GM19023 (cell line): ENCODE data around the gene MGST3.
"Not testable (repeated sequence)": the region's sequence is repeated elsewhere in the genome, so short reads cannot be mapped to it uniquely, and the experiment has no call there.

Experiments used
- ATAC-seq: cut with Tn5 transposase; IDR thresholded peaks from one replicate; pipeline ENCODE4 v1.9.1; 2021; ENCODE audit warnings: mild to moderate bottlenecking, moderate library complexity; ENCODE audit not compliant: unreplicated experiment

The MGST3 gene

GRCh38 chr1:165630629-165631341, at the start of gene MGST3:
Gene MGST3, plus strand, starts transcription at chr1:165631234. Its CDS starts 18,614 bp downstream, at chr1:165649848.
- peak; percentile 94 for ATAC-seq

- ATAC-seq, result no peak
Observed at GRCh38 chr1:165581926-165582325, 49.1 kb upstream of the MGST3 start.

DNA sequence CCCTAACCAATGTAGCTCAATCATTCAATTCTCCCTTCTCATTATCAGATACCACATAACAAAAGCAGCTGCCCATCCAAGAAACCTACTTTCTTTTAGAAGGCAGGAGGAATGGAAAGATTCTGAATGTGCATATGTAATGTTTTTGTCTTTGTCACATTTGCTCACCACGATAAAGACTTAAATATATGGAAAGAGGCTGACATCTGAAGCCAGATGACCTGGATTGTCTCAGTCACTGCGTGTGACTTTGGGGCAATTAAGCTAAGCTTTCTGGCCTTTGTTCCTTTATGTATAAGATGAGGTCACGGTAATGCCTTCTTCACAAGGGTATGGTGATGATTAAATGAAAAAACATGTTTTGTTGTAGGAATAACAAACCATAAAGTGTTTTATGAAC, 44.6 kb upstream of the MGST3 start:
- no peak for ATAC-seq

- ATAC-seq, result not testable (repeated sequence)
Observed at GRCh38 chr1:165591391-165591790, 39.6 kb upstream of the MGST3 start.

DNA sequence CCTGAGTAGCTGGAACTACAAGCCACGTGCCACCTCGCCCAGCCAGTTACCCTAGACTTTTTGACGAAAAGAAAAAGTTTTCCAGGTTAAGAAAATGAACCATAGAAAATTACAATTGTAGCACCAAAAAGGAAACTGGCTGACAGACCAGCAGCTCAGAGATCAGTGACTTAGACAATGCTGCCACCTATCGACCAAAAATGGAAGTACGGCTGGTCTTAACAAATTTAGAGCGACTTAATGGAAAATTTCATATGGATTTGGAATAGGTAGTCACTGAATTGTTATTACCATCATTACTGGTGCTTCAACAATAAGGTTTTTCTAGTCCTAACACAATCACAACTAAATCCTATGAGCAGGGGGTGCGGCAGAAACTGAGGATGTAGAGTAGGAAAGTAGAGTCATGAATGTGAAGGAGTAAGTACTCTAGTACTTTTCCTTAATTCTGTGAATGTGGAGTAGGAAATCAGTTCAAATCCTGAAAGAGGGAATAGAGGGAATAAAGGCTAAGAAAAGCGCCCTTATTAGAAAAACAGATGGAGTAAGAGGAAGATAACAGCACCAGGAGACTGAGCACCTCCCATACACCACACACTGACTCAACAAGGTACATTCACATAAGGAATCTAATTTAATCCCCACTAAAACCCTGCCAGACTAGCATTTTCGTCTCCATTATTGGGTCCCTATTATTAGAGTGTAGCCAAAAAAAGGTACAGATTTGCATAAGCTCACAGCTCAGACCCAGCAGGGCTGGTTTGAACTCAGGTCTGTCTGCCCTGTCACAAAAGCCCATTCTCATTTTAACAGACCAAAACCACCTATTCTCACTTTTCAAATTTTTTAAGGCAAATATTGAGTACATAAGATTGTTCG, 37.9 kb upstream of the MGST3 start:
- peak; percentile 50 for ATAC-seq

- ATAC-seq, result no peak
Observed at GRCh38 chr1:165595246-165595938, 35.6 kb upstream of the MGST3 start.

DNA sequence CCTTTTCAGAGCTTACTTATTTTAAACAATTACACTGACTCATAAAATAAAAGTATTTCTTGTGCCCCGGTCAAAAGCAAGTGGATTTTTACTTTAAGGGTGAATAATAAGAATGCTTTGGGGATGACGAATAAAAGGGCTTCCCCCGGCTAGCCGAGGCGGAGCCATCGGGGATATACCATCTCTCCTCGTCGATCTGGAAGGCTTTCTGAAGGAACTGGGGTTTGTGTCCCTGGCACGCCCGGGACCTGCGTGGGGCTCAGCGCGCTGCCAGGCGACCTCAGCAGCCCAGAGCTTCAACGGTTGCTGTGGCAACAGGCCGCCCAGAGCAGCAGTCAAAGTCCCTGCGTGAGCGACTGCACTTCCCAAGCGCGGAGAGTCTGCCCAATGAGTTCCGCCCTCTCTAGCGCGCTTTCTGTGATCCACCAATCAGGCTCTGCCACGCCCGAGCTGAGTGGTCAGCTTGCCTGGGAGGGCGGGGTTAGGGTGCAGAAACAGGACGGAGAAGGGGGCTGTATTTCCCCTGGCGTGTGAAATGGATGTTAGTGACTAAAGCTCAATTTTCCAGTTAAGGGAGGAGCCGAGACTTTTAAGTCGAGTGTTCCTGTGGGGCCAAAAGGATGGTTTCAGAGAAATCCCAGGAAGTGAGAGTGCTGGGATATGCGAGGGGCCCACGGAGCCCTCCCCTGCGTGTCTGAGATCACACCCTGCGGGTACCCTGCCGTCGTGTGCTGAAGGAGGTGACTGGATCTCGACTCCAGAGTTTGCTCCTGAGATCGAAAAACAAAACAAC, 33.0 kb upstream of the MGST3 start:
- peak; percentile 98 for ATAC-seq

- no peak for ATAC-seq
Observed at GRCh38 chr1:165598676-165599059, 32.4 kb upstream of the MGST3 start.

DNA sequence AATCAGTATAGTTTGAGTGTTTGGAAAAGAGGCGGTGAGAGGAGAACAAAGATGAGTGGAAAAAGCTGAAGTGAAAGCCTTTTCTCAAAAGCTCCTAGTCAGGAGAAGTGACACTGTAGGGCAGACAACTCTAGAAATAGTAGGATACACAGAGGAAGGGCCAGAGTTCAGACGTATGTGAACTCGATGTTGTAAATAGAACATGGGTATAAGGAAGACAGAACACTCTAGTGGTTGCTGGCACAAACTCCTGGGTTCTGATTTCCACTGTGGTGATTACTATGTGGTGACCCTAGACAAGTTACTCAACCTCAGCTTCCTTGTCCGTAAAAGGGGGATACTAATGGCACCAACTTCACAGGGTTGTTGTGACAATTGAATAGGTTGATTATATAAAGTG, 30.2 kb upstream of the MGST3 start:
- no peak for ATAC-seq

- ATAC-seq, result no peak
Observed at GRCh38 chr1:165603810-165604209, 27.2 kb upstream of the MGST3 start.

DNA sequence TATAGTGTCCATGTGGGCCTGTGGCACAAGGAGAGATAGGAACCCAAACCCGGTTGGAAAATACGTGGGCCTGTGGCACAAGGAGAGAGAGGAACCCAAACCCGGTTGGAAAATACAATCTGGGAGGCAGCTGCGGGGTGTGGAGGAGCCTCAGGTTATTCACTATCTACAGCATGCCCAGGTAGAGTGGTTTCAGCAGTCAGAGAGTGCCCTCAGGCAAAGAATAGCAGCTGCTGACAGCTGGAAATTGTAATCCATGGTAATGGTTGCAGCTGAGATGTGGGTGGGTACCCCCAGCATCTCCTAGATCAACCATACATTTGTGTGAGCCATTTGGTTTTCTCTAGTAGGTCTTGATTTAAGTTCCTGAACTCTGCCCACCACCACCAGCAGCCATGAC, 25.8 kb upstream of the MGST3 start:
- ATAC-seq, result no peak

- not testable (repeated sequence) for ATAC-seq
Observed at GRCh38 chr1:165606676-165607075, 24.4 kb upstream of the MGST3 start.

- no peak for ATAC-seq
Observed at GRCh38 chr1:165610866-165611265, 20.2 kb upstream of the MGST3 start.

DNA sequence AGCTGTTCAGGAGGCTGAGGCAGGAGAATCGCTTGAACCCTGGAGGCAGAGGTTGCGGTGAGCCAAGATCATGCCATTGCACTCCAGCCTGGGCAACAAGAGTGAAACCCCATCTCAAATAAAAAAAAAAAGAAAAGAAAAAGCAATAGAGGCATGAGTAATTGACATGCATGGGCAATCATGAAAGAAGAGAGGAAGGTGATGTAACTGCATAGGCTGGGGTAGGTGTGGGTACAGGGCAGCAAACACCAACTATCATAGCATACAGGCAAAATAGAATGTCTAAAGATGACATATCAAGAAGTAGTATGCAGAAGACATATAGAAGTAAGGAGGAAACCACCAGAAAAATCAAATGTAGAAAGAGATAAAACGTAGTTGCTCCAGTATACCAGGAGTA, 19.0 kb upstream of the MGST3 start:
- ATAC-seq, result no peak

DNA sequence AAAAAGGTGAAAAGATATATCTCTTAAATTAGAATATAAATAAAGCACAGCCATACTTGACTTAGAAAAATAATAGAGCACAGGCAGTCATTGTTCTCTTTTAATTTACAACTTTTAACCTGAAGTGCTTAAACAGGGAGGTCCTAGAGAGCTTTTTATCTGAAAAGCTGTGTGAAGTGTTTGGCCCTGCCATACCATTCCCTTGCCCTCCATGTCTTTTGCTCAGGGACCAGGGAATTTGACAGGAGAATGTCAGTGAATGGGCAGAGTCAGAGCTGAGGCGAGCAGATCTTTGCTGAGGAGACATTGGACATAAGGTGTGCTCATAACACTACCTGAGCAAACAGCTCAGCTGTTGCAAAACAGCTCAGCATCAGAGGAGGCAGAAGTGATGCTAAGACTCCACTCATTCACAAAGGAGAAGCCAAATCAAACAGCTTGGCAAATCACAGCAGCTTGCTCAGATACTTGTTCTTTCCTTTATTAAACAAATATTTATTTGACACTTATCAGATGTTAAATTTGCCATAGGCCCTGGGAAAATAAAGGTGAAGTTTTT, 14.9 kb upstream of the MGST3 start:
- ATAC-seq, result no peak

- no peak for ATAC-seq
Observed at GRCh38 chr1:165616987-165617546, 14.0 kb upstream of the MGST3 start.

- no peak for ATAC-seq
Observed at GRCh38 chr1:165619647-165620151, 11.3 kb upstream of the MGST3 start.

DNA sequence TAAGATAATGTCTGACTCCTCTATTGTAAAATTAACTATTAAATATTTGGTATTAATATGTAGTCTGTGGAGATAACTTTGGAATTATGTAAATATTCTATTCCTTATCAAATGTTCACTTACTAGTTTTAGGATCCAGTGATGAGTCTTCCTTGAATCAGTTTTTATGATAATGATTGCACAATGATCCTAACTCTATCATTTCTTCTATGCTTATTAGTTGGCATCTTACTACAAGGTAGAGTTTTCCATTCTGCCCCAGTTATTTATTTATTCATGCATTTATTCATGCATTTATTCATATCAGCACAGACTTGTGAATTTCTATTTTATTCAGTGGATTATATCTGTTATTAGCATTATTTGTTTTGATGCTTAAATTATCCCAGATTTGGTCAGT, 7.4 kb upstream of the MGST3 start:
- ATAC-seq, result no peak

DNA sequence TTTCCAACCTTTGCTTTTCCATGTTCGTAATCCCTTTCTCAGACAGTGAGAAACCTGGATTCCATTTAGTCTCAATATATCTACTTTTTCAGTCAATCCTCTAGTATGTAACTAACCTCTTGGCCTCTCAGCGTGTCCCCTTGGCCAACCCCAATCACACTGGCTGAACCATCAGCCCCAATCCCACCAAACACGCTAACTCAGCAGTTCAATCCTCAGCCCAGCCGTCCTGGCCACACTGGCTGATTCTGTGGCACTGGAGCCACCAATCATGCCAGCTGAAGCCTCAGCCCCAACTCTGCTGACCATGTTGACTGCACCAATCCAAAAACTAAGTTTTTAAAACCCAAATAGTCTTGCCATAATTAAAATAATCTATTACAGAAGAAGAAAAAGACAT, 6.6 kb upstream of the MGST3 start:
- ATAC-seq, result no peak
